ENCODE data around the gene MPV17L2.

DNA sequence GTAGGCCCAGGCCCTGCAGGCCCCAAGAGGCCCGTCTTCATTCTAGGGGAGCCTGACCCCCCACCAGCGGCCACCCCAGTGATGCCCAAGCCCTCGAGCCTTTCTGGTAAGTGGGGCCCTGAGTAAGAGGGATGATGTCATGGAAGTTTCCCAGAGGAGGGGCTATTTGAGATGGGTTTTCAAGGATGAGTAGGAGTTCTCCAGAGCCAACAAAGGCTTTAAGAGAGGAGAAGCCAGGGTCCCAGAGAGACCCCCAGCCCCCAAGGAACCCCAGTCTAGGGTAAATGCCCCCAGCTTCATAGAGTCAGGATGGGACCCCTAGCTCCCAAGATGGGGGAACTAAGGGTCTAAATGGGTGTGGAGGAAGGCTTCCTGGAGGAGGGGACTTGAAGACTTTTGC, 49.1 kb upstream of the MPV17L2 start:
- TF ChIP-seq, protein P1, sequence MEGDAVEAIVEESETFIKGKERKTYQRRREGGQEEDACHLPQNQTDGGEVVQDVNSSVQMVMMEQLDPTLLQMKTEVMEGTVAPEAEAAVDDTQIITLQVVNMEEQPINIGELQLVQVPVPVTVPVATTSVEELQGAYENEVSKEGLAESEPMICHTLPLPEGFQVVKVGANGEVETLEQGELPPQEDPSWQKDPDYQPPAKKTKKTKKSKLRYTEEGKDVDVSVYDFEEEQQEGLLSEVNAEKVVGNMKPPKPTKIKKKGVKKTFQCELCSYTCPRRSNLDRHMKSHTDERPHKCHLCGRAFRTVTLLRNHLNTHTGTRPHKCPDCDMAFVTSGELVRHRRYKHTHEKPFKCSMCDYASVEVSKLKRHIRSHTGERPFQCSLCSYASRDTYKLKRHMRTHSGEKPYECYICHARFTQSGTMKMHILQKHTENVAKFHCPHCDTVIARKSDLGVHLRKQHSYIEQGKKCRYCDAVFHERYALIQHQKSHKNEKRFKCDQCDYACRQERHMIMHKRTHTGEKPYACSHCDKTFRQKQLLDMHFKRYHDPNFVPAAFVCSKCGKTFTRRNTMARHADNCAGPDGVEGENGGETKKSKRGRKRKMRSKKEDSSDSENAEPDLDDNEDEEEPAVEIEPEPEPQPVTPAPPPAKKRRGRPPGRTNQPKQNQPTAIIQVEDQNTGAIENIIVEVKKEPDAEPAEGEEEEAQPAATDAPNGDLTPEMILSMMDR (IDR thresholded peaks at IDR 0.05; ENCODE audit: low read depth, low read length, poor library complexity, severe bottlenecking): no peak
- no peak for TF ChIP-seq EZH2phosphoT487 (IDR thresholded peaks at IDR 0.05; ENCODE audit: borderline replicate concordance, low read length)
